Fibroblast of the aortic adventitia (primary cell): ENCODE results near the gene CHRDL1. TPM values are rescaled to one million over a fixed set of nuclear protein-coding genes. Genes with fewer than 3 reads are reported as not detected.
"Not testable (repeated sequence)": the region's sequence is repeated elsewhere in the genome, so short reads cannot be mapped to it uniquely, and the experiment has no call there.

Experiments used
- DNase-seq: peaks from one replicate; pipeline ENCODE4 v3.0.0-alpha.2; 2010; ENCODE audit warnings: low read depth
- H3K4me3 ChIP-seq: 2 replicates; pipeline ENCODE4 v1.5.1; 2011; ENCODE audit warnings: low read depth, mild to moderate bottlenecking, control low read depth, low read length, moderate library complexity
- total RNA-seq: library from RNA; depleted of rRNA; stranded (reverse); fragments of >200 nt; gene quantifications from 2 replicates; pipeline ENCODE4 v1.2.3, GENCODE V29; 2012; ENCODE audit warnings: low replicate concordance
- TF ChIP-seq, protein P1 (sequence below): IDR thresholded peaks from 2 replicates; pipeline ENCODE4 v1.5.1; 2011; ENCODE audit warnings: mild to moderate bottlenecking, low read length, control low read depth, inconsistent platforms; ENCODE audit not compliant: insufficient read depth

CHRDL1 gene, protein sequence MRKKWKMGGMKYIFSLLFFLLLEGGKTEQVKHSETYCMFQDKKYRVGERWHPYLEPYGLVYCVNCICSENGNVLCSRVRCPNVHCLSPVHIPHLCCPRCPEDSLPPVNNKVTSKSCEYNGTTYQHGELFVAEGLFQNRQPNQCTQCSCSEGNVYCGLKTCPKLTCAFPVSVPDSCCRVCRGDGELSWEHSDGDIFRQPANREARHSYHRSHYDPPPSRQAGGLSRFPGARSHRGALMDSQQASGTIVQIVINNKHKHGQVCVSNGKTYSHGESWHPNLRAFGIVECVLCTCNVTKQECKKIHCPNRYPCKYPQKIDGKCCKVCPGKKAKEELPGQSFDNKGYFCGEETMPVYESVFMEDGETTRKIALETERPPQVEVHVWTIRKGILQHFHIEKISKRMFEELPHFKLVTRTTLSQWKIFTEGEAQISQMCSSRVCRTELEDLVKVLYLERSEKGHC
- 1.2 and 4.0 TPM in 2 replicates for total RNA-seq

GRCh38 chrX:110795645-110796406, at the start of gene CHRDL1:
Gene CHRDL1 (minus strand): TSS chrX:110795817. CDS start chrX:110792181, 3,636 bp downstream.
- no peak for DNase-seq
- TF ChIP-seq, protein P1, sequence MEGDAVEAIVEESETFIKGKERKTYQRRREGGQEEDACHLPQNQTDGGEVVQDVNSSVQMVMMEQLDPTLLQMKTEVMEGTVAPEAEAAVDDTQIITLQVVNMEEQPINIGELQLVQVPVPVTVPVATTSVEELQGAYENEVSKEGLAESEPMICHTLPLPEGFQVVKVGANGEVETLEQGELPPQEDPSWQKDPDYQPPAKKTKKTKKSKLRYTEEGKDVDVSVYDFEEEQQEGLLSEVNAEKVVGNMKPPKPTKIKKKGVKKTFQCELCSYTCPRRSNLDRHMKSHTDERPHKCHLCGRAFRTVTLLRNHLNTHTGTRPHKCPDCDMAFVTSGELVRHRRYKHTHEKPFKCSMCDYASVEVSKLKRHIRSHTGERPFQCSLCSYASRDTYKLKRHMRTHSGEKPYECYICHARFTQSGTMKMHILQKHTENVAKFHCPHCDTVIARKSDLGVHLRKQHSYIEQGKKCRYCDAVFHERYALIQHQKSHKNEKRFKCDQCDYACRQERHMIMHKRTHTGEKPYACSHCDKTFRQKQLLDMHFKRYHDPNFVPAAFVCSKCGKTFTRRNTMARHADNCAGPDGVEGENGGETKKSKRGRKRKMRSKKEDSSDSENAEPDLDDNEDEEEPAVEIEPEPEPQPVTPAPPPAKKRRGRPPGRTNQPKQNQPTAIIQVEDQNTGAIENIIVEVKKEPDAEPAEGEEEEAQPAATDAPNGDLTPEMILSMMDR, result no peak
- H3K4me3 ChIP-seq, result peak within 1 kb of the TSS; percentile 36

GRCh38 chrX:110836982-110837381, 41.4 kb upstream of the CHRDL1 start:
- no peak for DNase-seq
- H3K4me3 ChIP-seq, result no peak overlapping the region
- TF ChIP-seq, protein P1, result no peak

DNA sequence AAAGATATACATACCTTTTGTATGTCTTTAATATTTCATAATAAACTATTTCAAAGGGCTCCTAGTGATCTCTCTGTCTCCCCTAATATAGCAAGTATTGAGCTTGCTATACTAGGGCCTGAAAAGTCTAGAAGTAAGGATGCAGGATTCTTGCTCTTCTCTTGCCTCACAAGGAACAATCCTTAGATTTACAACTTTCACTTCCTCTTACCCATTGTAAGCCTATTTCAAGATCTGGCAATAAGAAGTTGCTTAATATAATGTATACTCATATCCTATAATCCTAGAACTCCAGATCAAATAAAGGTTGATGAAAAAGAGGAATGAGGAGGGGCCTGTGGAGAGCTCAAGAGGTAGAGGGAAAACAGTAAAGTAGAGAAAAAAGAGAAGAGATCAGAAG, 40.8 kb upstream of the CHRDL1 start:
- TF ChIP-seq, protein P1, result no peak
- H3K4me3 ChIP-seq, result no peak overlapping the region
- DNase-seq, result no peak

GRCh38 chrX:110836001-110836400, 40.4 kb upstream of the CHRDL1 start:
- TF ChIP-seq, protein P1, result no peak
- no peak overlapping the region for H3K4me3 ChIP-seq
- no peak for DNase-seq

GRCh38 chrX:110825972-110826371, 30.4 kb upstream of the CHRDL1 start:
- DNase-seq, result no peak
- no peak overlapping the region for H3K4me3 ChIP-seq
- TF ChIP-seq, protein P1, result no peak

GRCh38 chrX:110816543-110816942, 20.9 kb upstream of the CHRDL1 start:
- H3K4me3 ChIP-seq, DNase-seq: not testable (repeated sequence)

- no peak overlapping the region for H3K4me3 ChIP-seq
- TF ChIP-seq, protein P1, result no peak
- DNase-seq, result peak; percentile 40
These were observed 10.5 kb upstream of the CHRDL1 start for GRCh38 chrX:110806145-110806544.
